Renal cortex interstitium (tissue), 15 donors: ENCODE results near the gene OR51F1. TPM values are rescaled to one million over a fixed set of nuclear protein-coding genes. Genes with fewer than 3 reads are reported as not detected.
"Not testable (repeated sequence)": the region's sequence is repeated elsewhere in the genome, so short reads cannot be mapped to it uniquely, and the experiment has no call there.

Source experiments
- DNase-seq, 11 donors: peaks; one replicate each; pipeline ENCODE4 v3.0.0-alpha.2; 2013; ENCODE audit warnings: low read depth in 9 of 11, low spot score in 4 of 11; ENCODE audit errors: extremely low read depth in 1 of 11
- long read RNA-seq, 16 experiments: transcript quantifications; one replicate each; lab custom pipeline, GENCODE V29; 2026
- polyA plus RNA-seq, 3 donors: library from polyadenylated mRNA; unstranded; fragments of 120-200 nt; gene quantifications; one replicate each; pipeline ENCODE4 v1.2.1, GENCODE V29; 2013; ENCODE audit not compliant: insufficient read length in 3 of 3

The OR51F1 gene, protein sequence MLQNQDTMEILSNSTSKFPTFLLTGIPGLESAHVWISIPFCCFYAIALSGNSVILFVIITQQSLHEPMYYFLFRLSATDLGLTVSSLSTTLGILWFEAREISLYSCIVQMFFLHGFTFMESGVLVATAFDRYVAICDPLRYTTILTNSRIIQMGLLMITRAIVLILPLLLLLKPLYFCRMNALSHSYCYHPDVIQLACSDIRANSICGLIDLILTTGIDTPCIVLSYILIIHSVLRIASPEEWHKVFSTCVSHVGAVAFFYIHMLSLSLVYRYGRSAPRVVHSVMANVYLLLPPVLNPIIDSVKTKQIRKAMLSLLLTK
- polyA plus RNA-seq, result not detected
- long read RNA-seq, donor 1, result 0 reads
- long read RNA-seq, donor 2, result 0 reads
- long read RNA-seq, donor 3, result 0 reads
- long read RNA-seq, donor 4, result 0 reads
- long read RNA-seq, donor 5, result 0 reads
- long read RNA-seq, donor 6, result 0 reads
- long read RNA-seq, donor 7, result 0 reads
- long read RNA-seq, donor 8, result 0 reads
- long read RNA-seq, donor 9, result 0 reads
- long read RNA-seq, donor 10, result 0 reads
- long read RNA-seq, donor 11, result 0 reads
- long read RNA-seq, donor 12, result 0 reads
- long read RNA-seq, donor 13, result 0 reads
- long read RNA-seq, donor 14, result 0 reads
- long read RNA-seq, donor 15, result 0 reads
- long read RNA-seq, donor 16, result 0 reads

DNA sequence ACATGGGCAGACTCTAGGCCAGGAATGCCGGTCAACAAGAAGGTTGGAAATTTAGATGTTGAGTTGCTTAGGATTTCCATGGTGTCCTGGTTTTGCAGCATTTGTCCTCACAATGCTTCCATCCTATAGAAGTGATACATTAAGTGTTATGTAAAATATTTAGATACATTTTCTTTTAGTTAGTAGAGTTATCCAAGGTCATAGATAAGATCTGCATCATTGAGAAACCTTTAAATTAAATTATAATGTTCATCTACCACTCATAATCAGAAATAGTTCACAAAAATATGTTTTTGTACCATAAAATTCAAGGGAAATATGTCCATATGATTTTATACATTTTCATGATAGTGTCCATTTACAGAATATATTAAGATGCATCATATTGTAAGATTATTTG, at the start of gene OR51F1:
TSS of gene OR51F1 (minus strand) at position 101 of the 400 bp plus-strand sequence. CDS start at position 101, 0 bp downstream.
- DNase-seq, result no peak

DNA sequence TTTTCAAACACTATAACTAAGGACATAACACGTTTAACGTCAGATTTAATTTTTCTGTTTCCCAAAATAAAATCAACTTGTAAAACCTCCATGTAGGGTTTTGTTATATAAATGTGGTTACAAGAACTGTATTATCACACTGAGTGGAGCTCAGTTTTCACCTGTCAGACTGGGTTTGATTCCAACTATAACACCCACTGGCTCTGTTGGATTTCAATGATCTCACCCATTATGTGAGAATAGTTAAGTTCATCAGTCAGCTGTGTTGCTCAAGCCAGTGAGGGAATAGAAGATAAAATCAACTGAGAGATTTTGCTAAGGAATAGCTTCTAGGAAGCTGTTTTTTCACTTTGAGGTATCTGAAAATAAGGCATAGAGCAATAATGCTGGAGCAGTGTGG, 39.5 kb upstream of the OR51F1 start:
- DNase-seq, result no peak

DNA sequence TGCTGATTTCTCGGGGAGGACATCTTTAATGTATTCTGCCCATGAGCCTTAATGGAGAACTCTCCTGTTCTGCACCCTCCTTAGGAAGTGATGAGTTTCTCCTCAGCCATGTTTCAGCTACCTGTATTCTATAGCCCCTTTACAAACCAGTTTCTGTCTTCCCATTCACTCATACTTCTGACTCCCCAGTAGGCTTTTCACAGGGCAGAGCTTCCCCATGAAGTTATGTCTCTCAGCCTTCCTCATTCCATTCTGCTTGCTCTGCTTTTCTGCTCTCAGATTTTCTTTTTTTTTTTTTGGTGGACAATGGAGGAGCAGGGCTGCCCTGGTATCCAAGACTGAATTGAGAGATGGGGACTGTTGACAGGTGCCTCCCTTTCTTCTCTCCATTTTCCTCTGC, 38.7 kb upstream of the OR51F1 start:
- DNase-seq, result no peak

DNA sequence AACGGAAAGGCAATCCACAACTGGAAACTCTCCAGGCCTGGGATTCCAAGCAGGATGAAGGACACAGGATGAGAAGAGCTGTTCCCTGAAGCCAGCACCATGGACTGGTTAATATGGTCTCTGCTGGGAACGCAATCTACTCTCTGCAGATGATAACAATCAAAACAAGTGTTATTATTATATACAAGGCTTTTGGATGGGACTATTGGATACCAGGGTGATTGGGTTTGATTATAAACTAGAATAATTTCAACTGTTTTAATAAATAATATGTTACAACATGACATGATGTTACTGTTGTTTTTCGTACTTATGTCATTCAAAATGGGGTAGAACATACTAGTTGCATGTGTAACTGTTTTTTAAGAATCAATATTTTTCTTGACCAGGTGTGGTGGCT, 34.5 kb upstream of the OR51F1 start, which contains the start of gene OR52R1:
TSS of gene OR52R1 (minus strand) at position 101 of the 400 bp plus-strand sequence. CDS start at position 101, 0 bp downstream.
- DNase-seq, result no peak

DNA sequence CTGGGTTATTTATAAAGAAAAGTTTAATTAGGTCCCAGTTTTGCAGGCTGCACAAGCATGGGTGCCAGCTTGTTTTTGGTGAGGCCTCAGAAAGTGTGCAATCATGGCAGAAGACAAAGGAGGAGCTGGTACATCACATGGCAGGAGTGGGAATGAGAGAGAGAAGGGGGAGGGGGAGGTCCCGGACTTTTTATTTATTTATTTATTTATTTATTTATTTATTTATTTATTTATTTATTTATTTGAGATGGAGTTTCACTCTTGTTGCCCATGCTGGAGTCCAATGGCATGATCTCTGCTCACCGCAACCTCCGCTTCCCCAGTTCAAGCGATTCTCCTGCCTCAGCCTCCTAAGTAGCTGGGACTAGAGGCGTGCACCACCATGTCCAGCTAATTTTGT, 31.6 kb upstream of the OR51F1 start:
- not testable (repeated sequence) for DNase-seq

DNA sequence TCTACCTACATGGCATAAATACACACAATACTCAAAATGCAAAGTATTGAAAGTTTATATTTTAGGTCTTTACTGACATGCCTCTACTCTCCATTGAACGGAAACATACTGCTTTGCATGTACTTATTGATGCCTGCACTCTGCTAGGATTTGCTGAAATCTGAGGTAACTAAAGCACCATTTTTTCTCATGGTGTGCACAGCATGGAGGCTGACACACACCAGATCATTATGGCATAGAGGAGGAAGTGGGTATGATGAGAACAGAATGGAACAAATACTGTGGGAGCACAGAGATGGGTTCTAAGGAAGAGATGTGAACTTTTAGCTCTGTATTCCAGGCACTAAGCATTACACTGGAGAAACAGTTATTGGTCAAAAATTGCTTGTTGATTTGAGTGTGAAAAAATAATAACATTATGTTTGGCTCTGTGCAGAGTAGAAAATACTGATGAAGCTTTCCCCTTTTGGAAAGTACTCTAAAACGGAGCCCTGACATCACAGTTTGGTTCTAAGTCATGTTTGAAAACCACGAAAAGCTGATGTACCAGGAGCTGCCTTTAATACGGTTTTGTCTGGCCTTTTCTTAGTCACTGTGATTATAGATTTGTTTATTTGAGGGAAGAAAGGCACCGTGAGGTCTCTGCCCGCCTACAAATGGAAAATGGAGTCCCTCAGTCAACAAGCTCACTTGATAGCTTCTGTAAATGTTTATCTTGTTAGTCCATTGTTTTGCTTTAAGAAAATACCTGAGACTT, 28.9 kb upstream of the OR51F1 start:
- DNase-seq, result no peak

DNA sequence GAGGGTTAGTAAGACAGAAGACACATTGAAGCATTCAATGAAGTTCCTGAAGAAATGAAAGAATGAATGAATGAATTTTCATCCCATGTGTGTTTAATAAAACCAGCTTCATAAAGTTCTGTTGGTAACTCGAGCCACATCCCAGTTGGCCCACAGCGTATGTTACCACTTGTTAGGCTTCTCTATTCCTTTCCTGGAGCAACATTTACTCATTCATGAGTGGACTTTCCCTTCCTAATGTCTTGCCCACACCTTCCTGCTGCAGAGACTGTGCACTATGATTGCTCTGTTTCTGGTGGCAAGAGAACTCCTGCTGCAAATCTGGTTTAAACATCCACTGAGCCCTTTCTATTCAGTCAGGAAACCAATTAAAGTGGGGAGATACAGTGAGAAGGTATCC, 27.5 kb upstream of the OR51F1 start:
- no peak for DNase-seq

DNA sequence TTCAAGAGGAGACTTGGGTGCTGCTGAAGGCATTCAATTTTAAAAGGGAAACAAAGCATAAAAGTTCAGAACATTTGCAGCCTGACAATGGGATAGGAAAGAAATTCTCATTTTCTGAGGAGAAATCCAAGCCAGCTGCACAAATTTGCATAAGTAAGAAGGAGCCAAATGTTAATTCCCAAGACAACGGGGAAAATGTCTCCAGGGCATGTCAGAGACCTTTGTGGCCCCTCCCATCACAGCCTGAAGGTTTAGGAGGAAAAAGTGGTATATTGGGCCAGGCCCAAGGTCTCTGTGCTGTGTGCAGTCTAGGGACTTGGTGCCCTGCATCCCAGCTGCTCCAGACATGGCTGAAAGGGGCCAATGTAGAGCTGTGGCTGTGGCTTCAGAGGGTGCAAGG, 12.7 kb upstream of the OR51F1 start:
- no peak for DNase-seq

DNA sequence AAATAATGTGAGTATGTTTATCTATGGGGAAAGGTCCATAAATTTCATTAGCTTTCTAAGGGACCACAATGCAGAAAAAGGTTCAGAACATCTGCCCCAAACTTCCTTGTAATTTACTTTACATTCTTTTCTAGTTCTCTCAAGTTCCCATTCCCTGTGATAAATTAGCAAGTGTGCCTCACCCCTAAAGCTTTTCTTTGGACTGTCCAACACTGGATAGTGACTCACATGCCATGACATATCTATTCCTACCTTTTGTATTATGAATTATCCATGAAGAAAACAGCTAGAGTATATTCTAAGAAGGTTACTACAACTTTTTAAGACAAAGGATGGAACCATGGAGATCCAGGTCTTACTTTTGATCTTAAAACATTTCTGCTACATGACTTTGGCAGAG, 1.6 kb downstream of the OR51F1 start:
- DNase-seq, result no peak

DNA sequence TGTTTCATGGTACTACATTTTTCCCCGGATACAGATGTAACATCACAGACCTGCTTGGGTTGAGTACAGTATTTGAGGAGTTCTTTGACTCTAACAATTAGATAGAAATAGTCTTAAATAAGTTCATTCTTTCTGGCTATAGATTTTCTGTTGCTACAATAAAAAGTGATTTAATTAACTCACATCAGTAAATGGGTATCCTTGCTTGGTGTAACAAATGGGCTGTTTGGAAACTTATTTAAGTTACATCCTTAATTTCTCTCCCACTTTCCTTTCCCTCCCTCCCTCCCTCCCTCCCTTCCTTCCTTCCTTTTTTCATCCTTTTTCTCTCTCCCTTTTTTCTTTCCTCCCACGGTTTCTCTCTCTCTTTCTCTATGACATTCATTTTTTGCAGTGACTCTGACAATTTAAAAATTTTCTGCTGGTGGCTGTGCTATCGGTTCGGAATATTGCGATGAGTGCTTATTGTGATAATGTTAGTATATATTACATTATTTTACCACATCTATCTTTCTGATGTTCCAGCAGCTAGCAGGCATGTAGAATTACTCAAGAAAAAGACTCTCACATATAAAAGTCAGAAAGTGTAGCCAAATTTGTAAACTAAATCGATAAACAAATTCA, 3.2 kb downstream of the OR51F1 start:
- no peak for DNase-seq

DNA sequence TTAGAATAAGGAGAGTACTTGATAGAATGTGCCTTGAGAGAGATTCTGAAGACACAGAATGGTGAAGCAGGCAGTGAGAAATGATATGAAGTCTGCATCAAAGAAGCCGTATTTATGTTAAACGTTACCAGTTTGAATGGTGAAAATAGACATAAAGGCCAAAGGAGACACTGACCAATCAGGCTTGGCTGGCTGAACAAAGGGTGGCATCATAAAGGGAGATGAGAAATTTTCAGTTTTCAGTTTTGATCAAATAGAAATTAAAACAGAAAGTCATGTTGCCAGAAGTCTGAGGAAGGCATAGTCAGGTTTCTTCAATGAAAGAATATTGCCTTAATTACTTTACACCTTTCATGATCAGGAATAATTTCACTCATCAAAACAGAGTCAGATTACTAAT, 6.6 kb downstream of the OR51F1 start:
- no peak for DNase-seq

DNA sequence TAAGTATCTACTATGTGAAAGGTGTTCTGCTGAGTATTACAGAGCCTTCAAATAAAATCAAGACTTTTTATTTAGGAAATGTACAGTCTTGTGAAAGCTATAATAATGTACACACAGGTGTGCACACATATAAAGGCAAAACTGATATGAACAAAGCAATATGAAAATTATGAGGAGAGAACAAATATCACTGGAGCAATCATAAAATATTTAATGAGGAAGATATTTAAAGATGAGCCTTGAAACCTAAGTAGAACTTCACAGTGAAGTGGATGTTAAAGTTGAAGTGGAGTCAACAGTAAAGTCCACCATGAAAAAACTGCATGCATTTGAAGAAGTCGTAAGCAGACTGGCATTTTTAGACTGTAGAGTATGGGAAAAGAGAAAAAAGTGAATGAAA, 18.5 kb downstream of the OR51F1 start:
- no peak for DNase-seq

DNA sequence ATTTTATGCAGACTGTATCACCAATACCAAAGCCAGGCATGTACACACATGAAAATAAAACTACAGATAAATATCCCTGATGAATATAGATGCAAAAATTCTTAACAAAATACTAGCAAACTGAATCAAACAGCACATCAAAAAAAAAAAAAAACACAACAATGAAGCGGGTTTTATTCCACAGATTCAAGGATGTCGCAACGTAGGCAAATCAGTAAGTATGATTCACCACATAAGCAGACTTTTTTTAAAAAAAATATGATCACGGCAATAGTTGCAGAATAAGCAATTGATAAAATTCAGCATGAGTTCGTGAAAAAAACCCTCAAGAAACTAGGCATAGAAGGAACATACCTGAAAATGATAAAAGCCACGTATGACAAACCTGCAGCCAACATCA, 21.3 kb downstream of the OR51F1 start:
- DNase-seq, result no peak

DNA sequence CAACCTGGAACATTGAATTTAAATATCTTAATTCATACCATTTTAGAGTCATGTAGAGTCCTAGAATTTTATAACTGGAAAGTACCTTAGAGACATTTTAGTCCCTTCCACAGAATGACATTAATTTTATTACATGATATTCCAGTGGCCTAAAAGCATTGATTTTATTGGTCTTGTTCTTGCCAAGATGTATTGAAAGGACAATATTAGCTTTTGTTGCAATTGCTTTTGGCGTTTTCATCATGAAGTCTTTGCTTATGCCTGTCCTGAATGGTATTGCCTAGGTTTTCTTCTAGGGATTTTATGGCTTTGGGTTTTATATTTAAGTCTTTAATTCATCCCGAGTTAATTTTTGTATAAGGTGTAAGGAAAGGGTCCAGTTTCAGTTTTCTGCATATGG, 29.0 kb downstream of the OR51F1 start:
- DNase-seq, result no peak

DNA sequence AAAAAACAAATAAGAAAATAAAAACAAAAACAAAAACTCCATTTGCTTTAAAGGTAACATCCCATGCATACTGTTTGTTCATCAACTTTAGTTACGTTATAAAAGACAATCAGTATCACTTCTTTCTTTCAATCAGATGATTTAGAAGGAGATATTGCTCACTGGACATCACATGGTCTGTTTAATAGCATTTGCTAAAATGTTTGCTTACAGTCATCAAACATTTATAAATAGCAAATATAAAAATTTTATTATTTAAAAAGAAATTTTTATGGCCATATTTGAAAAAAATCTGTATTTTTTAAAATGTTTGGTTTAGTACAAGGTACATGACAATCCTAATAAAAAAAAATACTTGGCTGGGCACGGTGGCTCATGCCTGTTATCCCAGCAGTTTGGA, 42.6 kb downstream of the OR51F1 start:
- no peak for DNase-seq

DNA sequence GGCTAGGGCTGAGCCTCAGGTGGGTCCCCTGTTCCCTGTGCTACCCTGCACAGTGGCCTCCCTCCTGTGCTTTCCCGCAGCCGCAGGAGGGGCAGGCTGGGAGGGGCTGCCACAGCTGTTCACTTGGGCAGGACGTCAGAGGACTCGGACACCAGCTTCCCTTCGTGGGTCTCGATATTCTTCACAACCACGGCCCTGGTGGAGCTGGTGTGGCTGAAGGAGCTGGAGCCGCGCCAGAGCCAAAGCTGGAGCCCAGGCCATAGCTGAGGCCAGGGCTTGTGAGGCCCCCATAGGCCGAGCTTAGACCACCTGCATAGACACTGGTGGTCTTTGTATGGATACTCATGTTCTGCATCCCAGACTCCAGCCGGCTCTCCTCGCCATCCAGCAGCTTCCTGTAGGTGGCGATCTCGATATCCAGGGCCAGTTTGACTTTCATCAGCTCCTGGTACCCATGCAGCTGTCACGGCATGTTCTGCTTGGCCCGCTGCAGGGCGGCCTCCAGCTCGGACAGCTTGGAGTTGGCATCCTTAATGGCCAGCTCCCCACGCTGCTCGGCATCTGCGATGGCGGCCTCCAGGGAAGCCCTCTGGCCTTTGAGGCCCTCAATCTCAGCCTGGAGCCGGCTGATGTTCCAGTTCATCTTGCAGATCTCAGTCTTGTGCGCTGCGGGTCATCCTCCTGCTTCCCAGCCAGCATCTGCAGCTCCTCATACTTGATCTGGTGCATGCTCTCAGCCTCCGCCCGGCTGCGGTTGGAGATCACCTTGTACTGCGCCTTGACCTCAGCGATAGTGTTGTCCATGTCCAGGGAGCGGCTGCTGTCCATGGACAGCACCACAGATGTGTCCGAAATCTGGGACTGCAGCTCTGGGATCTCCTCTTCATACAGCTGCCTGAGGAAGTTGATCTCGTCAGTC, 46.9 kb downstream of the OR51F1 start:
- DNase-seq, result not testable (repeated sequence)
